Measurements from ENCODE around the gene PKIG.

Gene PKIG

GRCh38 chr20:44596876-44597275 lies 14.5 kb downstream of the PKIG start:
- no peak for DNase-seq (ENCODE audit: low spot score)

DNA sequence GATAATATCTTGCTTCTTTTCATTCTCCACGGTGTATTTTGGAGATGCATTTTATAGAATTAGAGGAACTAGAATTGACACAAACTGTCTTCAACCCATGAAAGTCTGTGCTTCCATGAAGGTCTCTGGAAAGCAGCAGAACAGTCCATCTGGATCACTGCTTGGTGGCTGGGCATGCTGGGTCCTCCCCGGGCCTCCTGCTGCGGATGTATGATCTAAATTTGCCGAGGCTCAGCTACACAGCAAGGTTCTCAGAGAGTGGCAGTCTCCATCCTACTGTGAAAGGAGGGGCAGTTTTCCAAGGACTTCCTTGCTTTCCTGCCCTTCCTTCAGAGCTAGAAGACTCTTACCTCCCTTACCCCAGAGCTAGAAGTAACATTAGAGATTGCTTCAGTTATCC lies 15.1 kb downstream of the PKIG start:
- DNase-seq (ENCODE audit: low spot score) = no peak

DNA sequence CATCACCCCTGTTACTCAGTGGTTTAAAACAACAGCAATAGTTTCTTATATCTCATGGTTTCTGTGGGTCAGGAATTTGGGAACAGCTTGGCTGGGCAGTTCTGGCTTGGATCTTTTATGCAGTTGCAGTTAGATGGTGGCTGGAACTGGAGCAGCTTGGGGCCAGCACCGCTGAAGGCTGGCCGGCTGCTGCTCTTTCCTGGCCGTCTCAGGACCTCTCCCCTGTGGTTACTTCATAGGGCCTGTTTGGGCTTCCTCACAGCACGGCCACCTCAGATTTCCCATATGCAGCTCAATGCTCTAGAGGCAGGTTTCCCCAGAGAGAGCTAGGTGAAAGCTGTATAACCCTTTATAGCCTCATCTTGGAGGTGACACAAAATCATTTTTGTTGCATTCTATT lies 15.6 kb downstream of the PKIG start:
- DNase-seq (ENCODE audit: low spot score) = no peak

DNA sequence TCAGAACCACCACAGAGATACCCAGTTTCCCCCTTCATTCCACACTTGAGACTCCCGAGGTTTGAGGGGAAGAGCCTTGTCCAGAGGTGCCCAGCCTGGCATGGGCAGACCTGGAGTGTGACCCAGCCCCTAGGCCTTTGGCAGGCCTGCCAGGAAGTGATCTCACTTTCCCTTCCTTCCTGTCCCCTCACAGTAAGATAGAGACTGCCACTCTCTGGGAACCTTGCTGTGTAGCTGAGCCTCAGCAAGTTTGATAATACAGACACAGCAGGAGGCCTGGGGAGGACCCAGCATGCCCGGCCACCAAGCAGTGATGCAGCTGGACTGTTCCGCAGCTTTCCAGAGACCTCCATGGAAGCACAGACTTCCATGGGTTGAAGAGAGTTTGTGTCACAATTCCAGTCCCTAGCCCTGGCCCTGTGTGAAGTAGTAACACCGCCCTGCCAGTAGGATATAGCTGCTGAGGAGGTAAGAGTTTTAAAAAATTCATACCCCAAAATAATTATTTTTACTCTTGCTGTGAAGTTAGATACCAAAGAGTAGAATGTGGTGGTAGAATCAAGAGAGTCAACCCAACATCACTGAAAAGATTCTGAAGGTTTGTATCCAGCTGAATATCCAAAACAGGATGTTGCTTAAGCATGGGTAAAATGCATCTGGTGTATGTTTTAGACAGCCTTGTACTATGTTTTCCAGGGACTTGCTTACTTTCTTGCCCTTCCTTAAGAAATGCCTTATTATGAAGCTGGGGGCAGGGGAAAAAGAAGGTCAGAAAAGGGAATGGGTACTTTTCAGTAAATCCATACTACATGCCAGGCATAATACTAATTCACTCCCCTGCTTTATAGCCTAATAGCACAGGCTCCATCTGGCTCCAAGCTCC lies 16.3 kb downstream of the PKIG start:
- DNase-seq (ENCODE audit: low spot score) = no peak

- no peak for DNase-seq (ENCODE audit: low spot score)
Measured at GRCh38 chr20:44599715-44600114, 17.3 kb downstream of the PKIG start.

DNA sequence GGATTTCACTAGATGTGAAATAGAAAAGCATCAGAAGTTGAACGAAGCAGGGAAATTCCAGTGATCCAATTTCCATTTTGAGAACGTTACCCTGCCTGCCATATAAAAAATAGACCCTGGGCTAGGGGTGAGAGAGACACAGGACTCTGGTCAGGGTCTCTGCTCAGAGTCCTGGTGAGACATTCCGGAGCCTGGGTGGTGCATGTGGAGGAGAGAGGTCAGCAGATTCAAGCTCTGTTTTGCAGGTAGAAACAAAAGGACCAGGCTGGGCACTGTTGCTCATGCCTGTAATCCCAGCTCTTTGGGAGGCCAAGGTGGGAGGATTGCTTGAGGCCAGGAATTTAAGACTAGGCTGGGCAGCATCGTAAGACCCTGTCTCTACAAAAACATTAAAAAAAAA lies 17.9 kb downstream of the PKIG start:
- DNase-seq (ENCODE audit: low spot score) = no peak

DNA sequence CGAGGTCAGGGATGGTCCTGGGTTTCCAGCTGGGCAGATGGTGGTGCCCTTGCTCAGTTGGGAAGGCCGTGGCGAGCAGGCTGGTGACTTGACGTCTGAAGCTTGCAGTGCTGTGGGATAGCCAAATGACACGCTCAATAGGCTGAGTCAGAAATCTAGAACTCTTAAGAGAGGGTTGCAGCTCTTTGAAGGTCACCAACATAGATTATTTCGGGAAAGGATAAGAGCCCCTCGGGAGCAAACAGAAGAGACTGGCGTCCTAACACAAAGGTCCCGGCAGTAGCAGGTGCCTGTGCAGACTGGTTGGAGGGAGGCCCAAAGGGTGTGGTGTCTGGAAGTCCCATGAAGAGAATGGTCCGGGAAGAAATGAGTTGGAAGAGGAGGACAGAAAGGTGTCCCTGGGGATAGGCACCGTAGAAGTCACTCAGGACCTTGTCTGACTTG lies 18.4 kb downstream of the PKIG start:
- DNase-seq (ENCODE audit: low spot score) = peak; percentile 49

GRCh38 chr20:44601236-44601671 lies 18.9 kb downstream of the PKIG start:
- DNase-seq (ENCODE audit: low spot score) = no peak

- DNase-seq (ENCODE audit: low spot score) = peak; percentile 91
Measured at GRCh38 chr20:44601801-44602204, 19.4 kb downstream of the PKIG start.

DNA sequence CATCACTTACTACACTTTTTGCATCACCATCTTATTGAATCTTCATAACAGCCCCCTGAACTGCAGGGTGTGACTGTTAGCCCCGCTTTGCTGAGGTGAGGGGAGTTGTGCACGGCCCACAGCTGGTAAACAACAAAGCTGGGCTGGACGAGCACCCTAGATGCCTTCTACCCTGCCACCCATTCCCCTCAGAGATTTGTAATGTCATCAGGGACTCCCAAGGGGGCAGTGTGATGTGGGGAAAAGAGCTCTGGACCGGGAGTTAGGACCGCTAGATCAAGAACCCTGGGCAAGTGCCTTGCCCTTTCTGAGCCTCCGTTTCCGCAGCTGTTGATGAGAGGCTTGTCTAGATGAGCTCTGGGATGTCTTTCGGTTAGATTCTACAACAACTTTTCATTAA lies 20.9 kb downstream of the PKIG start:
- DNase-seq (ENCODE audit: low spot score) = no peak

- no peak for DNase-seq (ENCODE audit: low spot score)
Measured at GRCh38 chr20:44606725-44607441, 24.5 kb downstream of the PKIG start.

- no peak for DNase-seq (ENCODE audit: low spot score)
Measured at GRCh38 chr20:44609006-44609515, 26.7 kb downstream of the PKIG start.

DNA sequence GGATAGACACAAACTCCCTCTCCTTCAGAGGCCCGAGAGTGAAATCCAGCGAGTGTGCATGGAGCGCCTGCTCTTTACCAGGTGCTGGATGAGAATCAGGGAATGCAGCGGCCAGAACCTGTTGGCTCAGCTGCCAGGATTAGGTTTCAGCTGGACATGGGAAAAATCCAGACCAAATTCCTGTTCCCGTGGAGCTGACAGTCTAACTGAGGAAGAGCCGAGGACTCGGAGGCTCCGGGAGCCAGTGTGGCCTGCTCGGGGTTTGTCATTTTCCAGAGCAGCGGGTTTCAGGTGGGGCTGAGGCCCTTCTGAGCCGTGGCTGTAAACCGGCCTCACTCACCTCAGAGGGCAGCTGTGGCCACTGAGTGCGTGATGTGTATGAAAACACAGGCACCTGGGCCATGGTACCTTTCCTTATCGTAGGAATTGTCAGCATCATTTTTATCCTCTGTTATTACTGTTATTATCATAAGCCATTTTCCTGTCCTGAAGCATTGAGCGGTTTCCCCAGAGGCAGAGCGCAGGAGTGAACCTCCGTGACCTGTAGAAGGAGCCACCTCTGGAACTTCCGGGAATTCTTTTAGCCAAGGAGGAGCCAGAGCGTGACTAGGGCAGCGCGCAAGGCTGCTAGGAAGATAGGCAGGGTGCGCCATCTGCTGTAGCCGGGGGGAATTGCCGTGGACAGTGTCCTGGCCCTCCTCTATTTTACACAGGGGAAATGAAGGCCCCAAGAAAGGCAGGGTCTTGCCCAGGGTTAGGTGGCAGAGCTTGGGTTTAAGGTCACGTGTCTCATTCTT lies 27.3 kb downstream of the PKIG start:
- peak; percentile 90 for DNase-seq (ENCODE audit: low spot score)

GRCh38 chr20:44610313-44610962 lies 28.1 kb downstream of the PKIG start:
- DNase-seq (ENCODE audit: low spot score) = no peak

DNA sequence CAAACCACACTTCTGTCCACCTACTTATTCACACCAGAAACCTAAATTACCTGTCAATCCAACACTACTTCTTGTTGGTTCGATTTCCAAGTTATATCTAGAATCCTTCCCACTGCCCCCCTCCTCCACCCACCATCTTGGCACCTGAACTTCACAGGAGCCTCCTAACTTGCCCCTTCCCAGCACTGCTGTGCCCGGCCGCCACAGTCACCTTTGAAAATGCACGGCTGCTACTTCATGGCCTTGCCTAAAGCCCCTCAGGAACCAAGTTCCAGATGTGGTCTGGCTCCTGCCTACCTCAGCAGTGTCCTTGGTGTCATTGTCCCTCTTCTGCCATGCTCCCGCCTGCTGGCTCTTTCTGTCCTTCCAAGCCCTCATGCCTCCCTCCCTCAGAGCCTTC lies 31.2 kb downstream of the PKIG start:
- DNase-seq (ENCODE audit: low spot score) = no peak

DNA sequence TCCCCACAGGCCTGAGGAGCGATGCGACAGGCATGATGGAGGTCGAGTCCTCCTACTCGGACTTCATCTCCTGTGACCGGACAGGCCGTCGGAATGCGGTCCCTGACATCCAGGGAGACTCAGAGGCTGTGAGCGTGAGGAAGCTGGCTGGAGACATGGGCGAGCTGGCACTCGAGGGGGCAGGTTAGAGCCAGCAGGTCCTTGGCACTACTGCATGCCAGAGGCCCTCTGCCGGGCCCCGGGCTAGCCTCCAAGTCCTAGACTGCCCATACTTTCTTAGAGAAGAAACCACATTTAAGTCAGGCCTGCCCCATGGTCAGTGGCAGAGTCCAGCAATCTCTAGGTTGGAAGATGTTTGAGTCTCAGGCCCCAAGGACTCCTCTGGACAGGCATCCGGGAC lies 32.1 kb downstream of the PKIG start:
- no peak for DNase-seq (ENCODE audit: low spot score)

DNA sequence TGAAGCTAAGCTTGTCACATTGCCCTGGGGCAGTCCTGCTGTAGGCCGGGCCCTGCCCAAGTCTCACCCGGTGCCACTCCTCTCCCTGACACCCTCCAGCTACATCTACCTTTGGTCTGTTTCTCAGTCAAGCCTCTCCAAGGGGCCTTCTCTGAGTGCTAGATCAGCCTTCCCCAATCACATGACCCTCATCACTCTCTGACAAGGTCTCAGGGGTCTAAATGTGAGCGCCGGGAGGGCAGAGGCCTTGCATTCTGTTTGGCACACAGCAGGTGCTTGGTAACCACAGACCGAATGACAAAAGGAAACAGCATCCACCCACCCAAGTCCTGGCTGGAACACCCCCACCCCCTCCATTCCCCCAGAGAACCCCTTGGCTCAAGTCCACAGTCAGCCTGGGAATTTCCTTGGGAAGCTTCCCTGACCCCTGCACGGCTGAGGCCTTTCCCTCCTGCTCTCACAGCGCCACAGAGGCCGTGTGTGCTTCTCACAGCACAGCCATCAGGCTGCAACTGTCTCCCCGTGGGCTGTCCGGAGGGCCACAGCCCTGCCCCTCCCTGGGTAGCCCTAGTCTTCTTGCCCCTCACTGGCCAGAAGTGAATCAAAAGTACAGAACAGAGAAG lies 32.9 kb downstream of the PKIG start:
- no peak for DNase-seq (ENCODE audit: low spot score)

GRCh38 chr20:44615876-44616603 lies 33.7 kb downstream of the PKIG start:
- DNase-seq (ENCODE audit: low spot score) = no peak

DNA sequence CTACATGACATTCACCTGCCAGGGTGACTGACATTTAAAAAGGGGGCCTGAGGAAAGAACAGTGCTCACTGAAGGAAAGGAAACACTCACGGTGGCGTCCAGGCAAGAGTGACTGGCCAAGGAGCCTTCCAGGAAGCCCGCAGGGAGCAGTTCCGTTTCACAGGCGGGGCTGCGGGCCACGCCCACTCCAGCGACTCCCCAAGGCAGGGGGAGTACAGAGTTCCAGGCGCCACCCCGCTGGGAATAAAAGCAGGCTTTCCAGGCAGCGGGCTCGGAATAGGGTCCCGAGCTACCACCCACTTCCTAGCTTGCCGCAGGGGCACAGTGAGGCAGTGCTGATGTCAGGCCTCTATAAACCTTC lies 34.2 kb downstream of the PKIG start:
- no peak for DNase-seq (ENCODE audit: low spot score)

- DNase-seq (ENCODE audit: low spot score) = no peak
Measured at GRCh38 chr20:44618318-44618731, 35.9 kb downstream of the PKIG start.

DNA sequence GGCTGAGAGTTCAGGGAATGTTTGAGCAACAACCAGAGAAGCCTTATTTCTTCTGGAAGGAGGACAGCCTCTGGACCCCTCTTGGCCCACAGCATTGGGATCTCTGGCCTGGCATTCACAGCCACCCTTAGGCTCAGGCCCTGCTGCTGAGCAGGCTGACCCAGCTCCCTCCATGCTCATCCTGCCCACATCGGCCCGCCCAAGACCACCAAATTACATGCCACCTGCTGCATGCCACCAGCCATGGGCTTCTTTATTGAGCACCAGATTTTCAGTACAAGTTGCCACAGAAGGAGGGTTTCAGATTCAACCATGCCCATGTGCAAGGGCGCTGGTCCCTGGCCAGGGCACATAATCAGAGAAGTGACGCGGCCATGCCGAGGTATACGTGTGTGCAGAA lies 36.9 kb downstream of the PKIG start:
- DNase-seq (ENCODE audit: low spot score) = no peak
